Activated CD4-positive, alpha-beta T cell treated with anti-CD3 and anti-CD28 coated beads for 1 hour (primary cell): ENCODE results near the gene ABLIM2.

Source experiments
- DNase-seq: peaks from one replicate; pipeline ENCODE4 v3.0.0-alpha.2; 2020

ABLIM2 gene

GRCh38 chr4:8082517-8083055 lies 76.0 kb downstream of the ABLIM2 start:
- no peak for DNase-seq

- no peak for DNase-seq
Observed at GRCh38 chr4:8081621-8082516, 76.7 kb downstream of the ABLIM2 start.

GRCh38 chr4:8081171-8081570 lies 77.4 kb downstream of the ABLIM2 start:
- no peak for DNase-seq

GRCh38 chr4:8080754-8081065 lies 77.9 kb downstream of the ABLIM2 start:
- no peak for DNase-seq

- no peak for DNase-seq
Observed at GRCh38 chr4:8079916-8080753, 78.5 kb downstream of the ABLIM2 start.

GRCh38 chr4:8079031-8079885 lies 79.4 kb downstream of the ABLIM2 start:
- DNase-seq, result no peak

- no peak for DNase-seq
Observed at GRCh38 chr4:8078610-8079015, 80.0 kb downstream of the ABLIM2 start.

- DNase-seq, result no peak
Observed at GRCh38 chr4:8078109-8078494, 80.5 kb downstream of the ABLIM2 start.

- no peak for DNase-seq
Observed at GRCh38 chr4:8077181-8078108, 81.2 kb downstream of the ABLIM2 start.

- DNase-seq, result no peak
Observed at GRCh38 chr4:8076023-8076422, 82.6 kb downstream of the ABLIM2 start.

GRCh38 chr4:8073206-8073863 lies 85.3 kb downstream of the ABLIM2 start:
- DNase-seq, result no peak

GRCh38 chr4:8072235-8072968 lies 86.2 kb downstream of the ABLIM2 start:
- DNase-seq, result no peak

GRCh38 chr4:8071766-8072165 lies 86.8 kb downstream of the ABLIM2 start:
- DNase-seq, result no peak

- DNase-seq, result no peak
Observed at GRCh38 chr4:8070736-8071718, 87.6 kb downstream of the ABLIM2 start.

GRCh38 chr4:8069102-8069752 lies 89.4 kb downstream of the ABLIM2 start:
- DNase-seq, result no peak

GRCh38 chr4:8067945-8068896 lies 90.4 kb downstream of the ABLIM2 start:
- DNase-seq, result no peak

- DNase-seq, result no peak
Observed at GRCh38 chr4:8067274-8067936, 91.2 kb downstream of the ABLIM2 start.
